Measurements from ENCODE around the gene GNAT2. TPM values are rescaled to one million over a fixed set of nuclear protein-coding genes. Genes with fewer than 3 reads are reported as not detected.

Gene GNAT2
- total and polyA plus RNA-seq, 10 donors, result 0.08 to 0.92 (median 0.59) TPM; not detected in 7

DNA sequence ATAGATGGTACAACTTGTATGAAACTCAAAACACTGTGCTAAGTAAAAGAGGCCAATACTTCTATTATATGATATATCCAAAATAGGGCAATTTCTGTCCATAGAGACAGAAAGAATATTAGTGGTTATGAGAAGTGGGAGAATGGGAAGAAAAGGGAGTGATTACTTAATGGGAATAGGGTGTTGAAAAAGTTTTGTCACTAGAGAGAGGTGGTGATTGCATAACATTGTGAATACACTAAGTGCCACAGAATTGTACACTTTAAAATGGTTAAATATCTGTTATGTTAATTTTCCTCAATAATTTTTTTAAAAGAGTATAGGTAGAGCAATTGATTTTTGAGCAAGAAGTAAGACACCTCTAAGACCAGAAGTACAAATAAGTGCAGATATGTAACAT, 29.7 kb downstream of the GNAT2 start:
- no peaks in the 10 kb centered on the region for H3K27me3 ChIP-seq (replicated peaks in 1 of 7)

GRCh38 chr1:109589177-109589576, 30.2 kb downstream of the GNAT2 start:
- no peak overlapping the region for H3K4me3 ChIP-seq
- peaks cover 0 to 26% (median 0%) of the 10 kb centered on the region in 6 donors for H3K4me1 ChIP-seq
- WGBS, 5 donors, result 62 to 89% (median 74%) methylated on average over 3 of the region's 3 CpGs
- no peaks in the 10 kb centered on the region for H3K9me3 ChIP-seq
- peaks cover 5 to 100% (median 81%) of the 10 kb centered on the region in 6 donors for H3K36me3 ChIP-seq
- no peaks in the 10 kb centered on the region for H3K27me3 ChIP-seq (replicated peaks in 1 of 7)
- TF ChIP-seq, protein P1, sequence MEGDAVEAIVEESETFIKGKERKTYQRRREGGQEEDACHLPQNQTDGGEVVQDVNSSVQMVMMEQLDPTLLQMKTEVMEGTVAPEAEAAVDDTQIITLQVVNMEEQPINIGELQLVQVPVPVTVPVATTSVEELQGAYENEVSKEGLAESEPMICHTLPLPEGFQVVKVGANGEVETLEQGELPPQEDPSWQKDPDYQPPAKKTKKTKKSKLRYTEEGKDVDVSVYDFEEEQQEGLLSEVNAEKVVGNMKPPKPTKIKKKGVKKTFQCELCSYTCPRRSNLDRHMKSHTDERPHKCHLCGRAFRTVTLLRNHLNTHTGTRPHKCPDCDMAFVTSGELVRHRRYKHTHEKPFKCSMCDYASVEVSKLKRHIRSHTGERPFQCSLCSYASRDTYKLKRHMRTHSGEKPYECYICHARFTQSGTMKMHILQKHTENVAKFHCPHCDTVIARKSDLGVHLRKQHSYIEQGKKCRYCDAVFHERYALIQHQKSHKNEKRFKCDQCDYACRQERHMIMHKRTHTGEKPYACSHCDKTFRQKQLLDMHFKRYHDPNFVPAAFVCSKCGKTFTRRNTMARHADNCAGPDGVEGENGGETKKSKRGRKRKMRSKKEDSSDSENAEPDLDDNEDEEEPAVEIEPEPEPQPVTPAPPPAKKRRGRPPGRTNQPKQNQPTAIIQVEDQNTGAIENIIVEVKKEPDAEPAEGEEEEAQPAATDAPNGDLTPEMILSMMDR (IDR thresholded peaks at IDR 0.05 in 8 of 11, conservative IDR thresholded peaks at IDR 0.05 in 3 of 11), result no peak
- no peak for TF ChIP-seq POLR2A (IDR thresholded peaks at IDR 0.05)
- no peak for TF ChIP-seq POLR2AphosphoS5 (IDR thresholded peaks at IDR 0.05)
- intact Hi-C loops (cut with DNase I; ENCODE audit: low total_unique reads), result no loop called here
- peak overlapping the region in 1 of 8 donors; percentile 14 for H3K27ac ChIP-seq
- no peak for DNase-seq

More for the DNA sequence above, 29.7 kb downstream of the GNAT2 start:
- intact Hi-C loops (cut with DNase I; ENCODE audit: low total_unique reads), result no loop called here
- peak overlapping the region in 2 of 8 donors; percentile 14 to 15 for H3K27ac ChIP-seq
- no peak for TF ChIP-seq POLR2A (IDR thresholded peaks at IDR 0.05)
- TF ChIP-seq, protein P1 (IDR thresholded peaks at IDR 0.05 in 8 of 11, conservative IDR thresholded peaks at IDR 0.05 in 3 of 11), result no peak
- no peak for TF ChIP-seq POLR2AphosphoS5 (IDR thresholded peaks at IDR 0.05)
- no peak for DNase-seq
- no peaks in the 10 kb centered on the region for H3K9me3 ChIP-seq
- H3K4me1 ChIP-seq, result peaks cover 0 to 22% (median 0%) of the 10 kb centered on the region in 6 donors
- no peak overlapping the region for H3K4me3 ChIP-seq
- peaks cover 5 to 100% (median 81%) of the 10 kb centered on the region in 6 donors for H3K36me3 ChIP-seq

GRCh38 chr1:109586055-109586454, 33.4 kb downstream of the GNAT2 start:
- H3K4me3 ChIP-seq, result no peak overlapping the region
- DNase-seq, result no peak
- TF ChIP-seq POLR2A (IDR thresholded peaks at IDR 0.05), result no peak
- no peak for TF ChIP-seq POLR2AphosphoS5 (IDR thresholded peaks at IDR 0.05)
- TF ChIP-seq, protein P1 (IDR thresholded peaks at IDR 0.05 in 8 of 11, conservative IDR thresholded peaks at IDR 0.05 in 3 of 11), result no peak
- 63 to 80% (median 77%) methylated on average over 3 of the region's 3 CpGs for WGBS, 5 donors
- intact Hi-C loops (cut with DNase I; ENCODE audit: low total_unique reads), result no loop called here
- no peaks in the 10 kb centered on the region for H3K27me3 ChIP-seq (replicated peaks in 1 of 7)
- no peaks in the 10 kb centered on the region for H3K9me3 ChIP-seq
- H3K4me1 ChIP-seq, result peaks cover 0 to 28% (median 0%) of the 10 kb centered on the region in 6 donors
- peaks cover 5 to 100% (median 78%) of the 10 kb centered on the region in 6 donors for H3K36me3 ChIP-seq
- H3K27ac ChIP-seq, result peak overlapping the region in 1 of 8 donors; percentile 13

GRCh38 chr1:109584766-109585165, 34.6 kb downstream of the GNAT2 start:
- no peak for DNase-seq
- intact Hi-C loops (cut with DNase I; ENCODE audit: low total_unique reads), result no loop called here
- Histone ChIP-seq H3K4me3 (no peak overlapping the region), H3K27me3 (replicated peaks in 1 of 7) (no peaks in the 10 kb centered on the region), H3K9me3 (no peaks in the 10 kb centered on the region), H3K4me1 (peaks cover 0 to 28% (median 0%) of the 10 kb centered on the region in 6 donors), H3K36me3 (peaks cover 5 to 100% (median 82%) of the 10 kb centered on the region in 6 donors), H3K27ac (peak overlapping the region in 1 of 8 donors; percentile 9)
- TF ChIP-seq, protein P1 (IDR thresholded peaks at IDR 0.05 in 8 of 11, conservative IDR thresholded peaks at IDR 0.05 in 3 of 11), result no peak
- TF ChIP-seq POLR2A (IDR thresholded peaks at IDR 0.05) (no peak), POLR2AphosphoS5 (IDR thresholded peaks at IDR 0.05) (no peak)
- 47 to 88% (median 75%) methylated on average over 1 of the region's 1 CpG for WGBS, 5 donors
